Lower lobe of right lung (tissue), 2 donors: ENCODE data around the gene USP47. TPM values are rescaled to one million over a fixed set of nuclear protein-coding genes. Genes with fewer than 3 reads are reported as not detected.

Experiments
- ATAC-seq, 2 donors: fragments of 200-7000 bp; cut with Tn5 transposase; one replicate each; pipeline ENCODE4 v1.9.1; 2020 to 2022; ENCODE audit warnings: mild to moderate bottlenecking in 2 of 2, moderate library complexity in 2 of 2
- DNase-seq: peaks from one replicate; pipeline ENCODE4 v3.0.0-alpha.2; 2020
- H3K27ac ChIP-seq: fragments of 200-600 bp; one replicate; pipeline ENCODE4 v1.8.0; 2022
- H3K27me3 ChIP-seq: fragments of 200-600 bp; one replicate; pipeline ENCODE4 v1.8.0; 2022; ENCODE audit warnings: low read depth
- H3K36me3 ChIP-seq: fragments of 200-600 bp; one replicate; pipeline ENCODE4 v1.8.0; 2022; ENCODE audit warnings: mild to moderate bottlenecking
- H3K4me1 ChIP-seq: fragments of 200-600 bp; one replicate; pipeline ENCODE4 v1.8.0; 2022
- H3K4me3 ChIP-seq: fragments of 200-600 bp; one replicate; pipeline ENCODE4 v1.8.0; 2022; ENCODE audit warnings: mild to moderate bottlenecking
- H3K9me3 ChIP-seq: fragments of 200-600 bp; one replicate; pipeline ENCODE4 v1.8.0; 2022
- CTCF ChIP-seq: fragments of 200-600 bp; IDR thresholded peaks from one replicate; pipeline ENCODE4 v1.8.0; 2022; ENCODE audit warnings: antibody characterized with exemption, mild to moderate bottlenecking
- intact Hi-C: fragments of 100-400 bp; cut with DNase I; formaldehyde crosslinking; loops from one replicate; pipeline ENCODE4 v1.11.0; 2022
- total RNA-seq: library from RNA; stranded (reverse); fragmentation: NEBNext Ultra II Directional; extraction: Animal tissue kit (Norgen Biotek cat#: 25700); gene quantifications from one replicate; pipeline ENCODE4 v1.2.1, GENCODE V29; 2021
- donor health status: DM: no; HTN: yes; CAD: no; lungs with severe emphysema.

The USP47 gene
- total RNA-seq, 1 donor from 2014 or later, result 45.2 TPM

DNA sequence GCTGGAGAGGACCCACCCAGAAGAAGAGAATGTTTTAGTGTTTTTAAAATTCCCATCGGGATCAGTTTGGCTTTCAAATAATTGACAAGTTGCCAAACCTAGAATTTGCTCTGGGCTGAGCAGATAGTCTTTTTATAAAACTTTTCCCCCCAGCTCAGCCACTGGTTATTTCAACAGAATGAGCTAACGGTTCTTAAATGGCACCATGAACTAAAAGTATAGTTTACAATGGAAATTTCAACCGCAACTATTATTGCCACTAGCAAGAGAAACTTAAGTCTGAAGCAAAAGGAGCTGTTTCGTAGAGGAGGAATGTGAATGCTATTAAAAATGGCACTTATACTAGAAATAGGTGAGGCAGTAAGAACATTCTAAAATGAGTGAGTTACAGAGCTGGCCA is 163.3 kb downstream of the USP47 start:
- Histone ChIP-seq H3K4me1 (peaks cover 4% of the 10 kb centered on the region), H3K27me3 (peaks cover 29% of the 10 kb centered on the region)

DNA sequence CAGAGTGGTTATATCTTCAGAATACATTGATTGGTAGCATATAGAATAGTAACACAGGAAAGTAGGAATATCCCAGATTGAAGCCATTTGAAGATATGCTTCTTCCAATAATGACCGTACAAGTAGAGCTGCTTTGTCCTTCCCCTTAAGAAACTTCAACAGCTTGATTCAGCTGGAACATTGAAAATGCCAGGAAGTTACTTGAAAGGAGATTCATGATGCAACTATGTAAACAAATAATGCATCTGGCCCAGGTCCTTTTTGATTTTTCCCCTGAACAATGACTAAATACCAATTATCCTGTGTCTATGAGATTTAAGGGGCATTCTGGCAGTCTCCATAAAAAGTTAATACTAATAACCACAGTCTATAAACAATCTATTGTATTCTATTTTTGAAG is 163.7 kb downstream of the USP47 start:
- H3K9me3 ChIP-seq, result no peaks in the 10 kb centered on the region
- intact Hi-C loops, result no loop called here
- H3K27ac ChIP-seq, result peak overlapping the region; percentile 37
- H3K4me1 ChIP-seq, result peaks cover 4% of the 10 kb centered on the region
- H3K4me3 ChIP-seq, result no peak overlapping the region
- DNase-seq (no peak), ATAC-seq (no peak)
- H3K36me3 ChIP-seq, result peaks cover 10% of the 10 kb centered on the region
- no peak for TF ChIP-seq CTCF
- peaks cover 30% of the 10 kb centered on the region for H3K27me3 ChIP-seq

More for the DNA sequence above, 163.3 kb downstream of the USP47 start:
- Histone ChIP-seq H3K4me3 (peak overlapping the region; percentile 2), H3K36me3 (peaks cover 10% of the 10 kb centered on the region), H3K27ac (peak overlapping the region; percentile 37), H3K9me3 (no peaks in the 10 kb centered on the region)
- ATAC-seq (no peak), DNase-seq (no peak)
- no peak for TF ChIP-seq CTCF
- intact Hi-C loops, result no loop called here

DNA sequence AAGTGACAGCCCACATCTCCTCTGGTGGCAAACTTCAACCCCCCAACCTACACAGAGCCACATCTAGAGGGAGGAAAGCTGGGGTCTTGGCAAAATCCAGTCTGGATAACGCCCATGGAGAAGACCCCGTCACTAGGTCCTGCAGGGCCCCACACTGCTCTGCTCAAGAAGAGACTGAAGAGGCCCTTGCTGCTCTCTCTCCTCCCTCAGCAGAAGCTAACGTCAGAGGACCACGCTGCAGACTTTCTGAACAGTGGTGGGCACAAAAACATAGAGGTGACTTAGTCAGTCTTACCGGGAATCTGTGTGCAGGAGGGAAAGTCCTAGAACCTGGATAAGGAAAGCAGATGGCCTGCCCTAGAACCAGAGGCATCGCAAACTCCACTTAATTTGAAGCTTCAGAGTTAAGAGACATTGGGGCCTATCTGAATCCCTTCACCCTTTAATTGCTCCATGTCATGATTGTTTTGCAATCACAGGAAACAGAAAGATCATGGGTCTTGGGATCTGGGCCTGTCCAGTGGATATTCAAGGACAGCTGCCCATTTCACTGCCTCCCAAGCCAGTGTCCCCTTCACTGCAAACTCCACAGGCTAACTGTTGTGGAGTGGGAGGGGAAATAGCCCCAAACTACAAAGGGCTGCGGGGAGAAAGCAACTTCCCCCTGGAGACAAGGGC is 164.9 kb downstream of the USP47 start:
- intact Hi-C loops, result no loop called here
- peak in 1 of 2 donors; percentile 7 for ATAC-seq
- H3K9me3 ChIP-seq, result no peaks in the 10 kb centered on the region
- H3K36me3 ChIP-seq, result peaks cover 2% of the 10 kb centered on the region
- peak overlapping the region; percentile 56 for H3K27ac ChIP-seq
- DNase-seq, result no peak
- TF ChIP-seq CTCF, result no peak
- peaks cover 4% of the 10 kb centered on the region for H3K4me1 ChIP-seq
- peak overlapping the region; percentile 60 for H3K4me3 ChIP-seq
- H3K27me3 ChIP-seq, result peaks cover 30% of the 10 kb centered on the region

GRCh38 chr11:12007230-12007593 is 165.4 kb downstream of the USP47 start:
- Histone ChIP-seq H3K9me3 (no peaks in the 10 kb centered on the region), H3K36me3 (no peaks in the 10 kb centered on the region), H3K27me3 (peaks cover 30% of the 10 kb centered on the region), H3K4me3 (peak overlapping the region; percentile 60), H3K4me1 (peaks cover 4% of the 10 kb centered on the region), H3K27ac (no peak overlapping the region)
- DNase-seq, result no peak
- intact Hi-C loops, result no loop called here
- TF ChIP-seq CTCF, result no peak
- ATAC-seq, result no peak

- ATAC-seq (peak; percentile 46 to 50), DNase-seq (no peak)
- H3K9me3 ChIP-seq, result no peaks in the 10 kb centered on the region
- H3K27me3 ChIP-seq, result peaks cover 30% of the 10 kb centered on the region
- no peak for TF ChIP-seq CTCF
- intact Hi-C loops, result no loop called here
- peak within 1 kb of the TSS; percentile 70 for H3K27ac ChIP-seq
- peaks cover 4% of the 10 kb centered on the region for H3K4me1 ChIP-seq
- peak within 1 kb of the TSS; percentile 60 for H3K4me3 ChIP-seq
- H3K36me3 ChIP-seq, result no peaks in the 10 kb centered on the region
Observed at GRCh38 chr11:12007769-12008737, 166.3 kb downstream of the USP47 start, which contains the start of gene DKK3. TSS of gene DKK3 (minus strand) at chr11:12008626. CDS start at chr11:12008582, 44 bp downstream.

Other genes starting within 250 kb of the USP47 start
- 46.4 TPM for gene GALNT18, start 220.0 kb upstream of the USP47 start, total RNA-seq
- gene DKK3, start 166.7 kb downstream of the USP47 start, total RNA-seq, result 111 TPM